Esophagus muscularis mucosa (tissue), 4 donors: ENCODE data around the gene FAM124A. TPM values are rescaled to one million over a fixed set of nuclear protein-coding genes. Genes with fewer than 3 reads are reported as not detected.

Experiments used
- DNase-seq: peaks from one replicate; pipeline ENCODE4 v3.0.0-alpha.2; 2017; ENCODE audit errors: extremely low spot score
- H3K27ac ChIP-seq, 4 donors: fragments of 200-600 bp; sonication (generic); replicated peaks in 1 of 4; 1 replicate in 3 of 4; 2 replicates in 1 of 4; pipeline ENCODE4 v1.5.1; 2016 to 2019; ENCODE audit warnings: mild to moderate bottlenecking in 1 of 4
- H3K27me3 ChIP-seq, 4 donors: fragments of 200-600 bp; sonication (generic); one replicate each; pipeline versions ENCODE4 v1.5.1 to v1.6.0; 2016 to 2019
- H3K36me3 ChIP-seq, 4 donors: fragments of 200-600 bp; sonication (generic); one replicate each; pipeline ENCODE4 v1.5.1; 2016 to 2019
- H3K4me1 ChIP-seq, 4 donors: fragments of 200-600 bp; sonication (generic); one replicate each; pipeline ENCODE4 v1.5.1; 2016 to 2019
- H3K4me3 ChIP-seq, 4 donors: fragments of 200-600 bp; sonication (generic); 1 replicate in 2 of 4; 2 replicates in 2 of 4; pipeline ENCODE4 v1.5.1; 2016 to 2019; ENCODE audit warnings: mild to moderate bottlenecking in 4 of 4, moderate library complexity in 1 of 4
- H3K9me3 ChIP-seq, 4 donors: fragments of 200-600 bp; sonication (generic); 1 replicate in 3 of 4; 2 replicates in 1 of 4; pipeline ENCODE4 v1.5.1; 2016 to 2019
- EP300 ChIP-seq: sonication (generic); formaldehyde crosslinking; IDR thresholded peaks from one replicate; pipeline ENCODE4 v1.6.1; 2017; ENCODE audit warnings: antibody characterized with exemption
- POLR2A ChIP-seq: fragments of 450-650 bp; IDR thresholded peaks from one replicate; pipeline ENCODE4 v1.6.1; 2017; ENCODE audit warnings: antibody characterized with exemption, moderate library complexity, mild to moderate bottlenecking, low read depth
- POLR2AphosphoS5 ChIP-seq, 2 donors: sonication (generic); formaldehyde crosslinking; IDR thresholded peaks; one replicate each; pipeline ENCODE4 v1.6.1; 2017; ENCODE audit warnings: antibody characterized with exemption in 2 of 2
- WGBS: methylation state at CpG from one replicate; pipeline ENCODE4 v1.1.5; 2018; 5-methylcytosine and 5-hydroxymethylcytosine counted together
- intact Hi-C: fragments of 100-400 bp; cut with DNase I; formaldehyde crosslinking; loops from one replicate; pipeline ENCODE4 v1.15.1; 2023
- total RNA-seq, 4 donors: library from RNA; depleted of rRNA; stranded (reverse); fragments of >200 nt; gene quantifications; one replicate each; pipeline versions ENCODE4 v1.1.0 to v1.2.1, GENCODE V29; 2016
- TF ChIP-seq, protein P1 (sequence below), 3 experiments: fragments of 200-600 bp in 2 of 3; fragments of 450-650 bp in 1 of 3; sonication (generic) in 2 of 3; IDR thresholded peaks; one replicate each; pipeline ENCODE4 v1.5.1; 2017 to 2019; ENCODE audit warnings: antibody characterized with exemption in 3 of 3, mild to moderate bottlenecking in 2 of 3, moderate library complexity in 1 of 3

Gene FAM124A
- total RNA-seq, 4 donors from 2014 or later: 17.0 to 30.3 (median 21.0) TPM

DNA sequence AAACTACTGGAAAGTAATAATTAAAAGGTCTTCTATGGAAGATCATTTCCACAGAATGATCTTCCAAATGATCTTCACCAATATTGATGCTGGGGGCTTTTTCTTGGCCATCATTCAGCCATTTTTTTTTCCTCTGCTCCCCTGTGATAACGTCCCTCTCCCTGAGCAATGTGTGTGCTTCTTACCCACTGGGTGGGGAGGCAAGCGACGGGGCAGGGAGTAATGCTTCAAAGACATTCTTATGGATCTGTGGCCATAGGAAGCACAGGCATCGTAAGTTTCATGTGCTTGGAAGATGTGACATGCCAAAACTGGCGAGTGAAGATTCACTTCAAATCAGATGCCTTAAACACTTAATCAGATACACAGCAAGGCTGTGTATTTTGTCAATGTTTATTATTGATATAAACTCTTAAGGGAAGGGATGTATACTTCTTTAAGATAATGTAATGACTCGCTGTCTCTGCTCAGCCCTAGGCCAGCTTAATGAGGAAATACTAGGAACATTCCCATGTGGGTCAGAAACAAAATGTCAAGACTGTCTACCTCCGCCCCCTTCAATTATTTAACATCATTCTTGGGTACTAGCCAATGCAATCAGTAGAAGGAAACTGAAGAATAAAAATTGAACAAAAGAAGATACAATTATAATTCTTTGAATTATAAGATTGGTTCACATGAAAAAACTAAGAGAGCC lies 83.2 kb downstream of the FAM124A start:
- no peak overlapping the region for H3K27ac ChIP-seq
- H3K27me3 ChIP-seq: no peaks in the 10 kb centered on the region
- no peak overlapping the region for H3K4me3 ChIP-seq
- H3K9me3 ChIP-seq: no peaks in the 10 kb centered on the region
- DNase-seq: no peak
- intact Hi-C loops: no loop called here
- 84% methylated on average over 7 of the region's 7 CpGs for WGBS
- no peaks in the 10 kb centered on the region for H3K4me1 ChIP-seq
- no peaks in the 10 kb centered on the region for H3K36me3 ChIP-seq
- TF ChIP-seq EP300 (no peak), POLR2A (no peak), POLR2AphosphoS5 (IDR thresholded peaks at IDR 0.05) (no peak)
- TF ChIP-seq, protein P1, sequence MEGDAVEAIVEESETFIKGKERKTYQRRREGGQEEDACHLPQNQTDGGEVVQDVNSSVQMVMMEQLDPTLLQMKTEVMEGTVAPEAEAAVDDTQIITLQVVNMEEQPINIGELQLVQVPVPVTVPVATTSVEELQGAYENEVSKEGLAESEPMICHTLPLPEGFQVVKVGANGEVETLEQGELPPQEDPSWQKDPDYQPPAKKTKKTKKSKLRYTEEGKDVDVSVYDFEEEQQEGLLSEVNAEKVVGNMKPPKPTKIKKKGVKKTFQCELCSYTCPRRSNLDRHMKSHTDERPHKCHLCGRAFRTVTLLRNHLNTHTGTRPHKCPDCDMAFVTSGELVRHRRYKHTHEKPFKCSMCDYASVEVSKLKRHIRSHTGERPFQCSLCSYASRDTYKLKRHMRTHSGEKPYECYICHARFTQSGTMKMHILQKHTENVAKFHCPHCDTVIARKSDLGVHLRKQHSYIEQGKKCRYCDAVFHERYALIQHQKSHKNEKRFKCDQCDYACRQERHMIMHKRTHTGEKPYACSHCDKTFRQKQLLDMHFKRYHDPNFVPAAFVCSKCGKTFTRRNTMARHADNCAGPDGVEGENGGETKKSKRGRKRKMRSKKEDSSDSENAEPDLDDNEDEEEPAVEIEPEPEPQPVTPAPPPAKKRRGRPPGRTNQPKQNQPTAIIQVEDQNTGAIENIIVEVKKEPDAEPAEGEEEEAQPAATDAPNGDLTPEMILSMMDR (IDR thresholded peaks at IDR 0.05): no peak

DNA sequence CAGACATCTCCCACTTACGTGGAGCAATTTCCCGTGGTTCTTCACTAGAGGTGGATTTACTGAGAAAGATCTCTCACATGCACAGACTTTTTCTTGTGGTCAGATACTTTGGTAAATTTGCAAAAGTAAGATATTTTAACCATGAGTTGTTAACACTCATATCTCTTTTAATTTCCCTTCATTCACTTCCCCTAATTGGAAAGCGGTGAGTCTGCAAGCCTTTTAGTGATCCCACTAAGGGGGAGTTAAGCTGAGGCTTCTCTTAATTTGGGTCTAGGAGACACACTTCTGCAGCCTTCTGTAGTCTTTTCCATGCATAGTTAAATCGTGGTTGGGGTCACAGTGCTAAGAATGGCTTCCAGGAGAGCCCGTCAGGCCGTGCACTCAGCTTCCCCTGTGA lies 86.6 kb downstream of the FAM124A start:
- no peak for DNase-seq
- Histone ChIP-seq H3K4me1 (no peaks in the 10 kb centered on the region), H3K27ac (no peak overlapping the region), H3K36me3 (no peaks in the 10 kb centered on the region), H3K9me3 (no peaks in the 10 kb centered on the region), H3K27me3 (no peaks in the 10 kb centered on the region), H3K4me3 (no peak overlapping the region)
- TF ChIP-seq POLR2A: no peak
- TF ChIP-seq EP300: no peak
- TF ChIP-seq, protein P1 (IDR thresholded peaks at IDR 0.05): no peak
- TF ChIP-seq POLR2AphosphoS5 (IDR thresholded peaks at IDR 0.05): no peak
- intact Hi-C loops: no loop called here
- 75% methylated on average over 6 of the region's 6 CpGs for WGBS

DNA sequence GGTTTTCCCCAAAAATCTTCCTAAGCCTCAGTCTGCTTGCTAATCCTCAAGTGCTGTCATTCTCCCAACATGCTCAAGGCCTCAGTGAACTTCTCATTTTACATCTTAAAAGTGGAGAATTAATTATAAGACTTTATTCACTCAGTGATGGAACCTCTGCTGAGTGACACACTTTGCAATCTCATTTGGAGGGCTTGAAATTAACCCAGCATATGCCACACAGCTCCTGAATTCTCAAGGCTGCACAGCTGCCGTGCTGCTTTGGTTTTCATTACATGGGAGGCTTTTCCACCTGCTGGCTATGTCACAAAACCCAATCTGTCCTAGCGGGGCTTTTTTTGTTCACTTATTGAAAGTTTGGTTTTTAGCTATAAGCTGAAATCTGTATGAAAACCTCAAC lies 89.0 kb downstream of the FAM124A start:
- H3K4me1 ChIP-seq: peaks cover 0 to 5% (median 0%) of the 10 kb centered on the region in 4 donors
- H3K36me3 ChIP-seq: no peaks in the 10 kb centered on the region
- H3K27me3 ChIP-seq: no peaks in the 10 kb centered on the region
- DNase-seq: no peak
- H3K27ac ChIP-seq: no peak overlapping the region
- TF ChIP-seq POLR2A (no peak), POLR2AphosphoS5 (IDR thresholded peaks at IDR 0.05) (no peak), EP300 (no peak)
- TF ChIP-seq, protein P1 (IDR thresholded peaks at IDR 0.05): no peak
- WGBS: 92% methylated on average over 2 of the region's 2 CpGs
- no peak overlapping the region for H3K4me3 ChIP-seq
- no peaks in the 10 kb centered on the region for H3K9me3 ChIP-seq
- intact Hi-C loops: no loop called here

DNA sequence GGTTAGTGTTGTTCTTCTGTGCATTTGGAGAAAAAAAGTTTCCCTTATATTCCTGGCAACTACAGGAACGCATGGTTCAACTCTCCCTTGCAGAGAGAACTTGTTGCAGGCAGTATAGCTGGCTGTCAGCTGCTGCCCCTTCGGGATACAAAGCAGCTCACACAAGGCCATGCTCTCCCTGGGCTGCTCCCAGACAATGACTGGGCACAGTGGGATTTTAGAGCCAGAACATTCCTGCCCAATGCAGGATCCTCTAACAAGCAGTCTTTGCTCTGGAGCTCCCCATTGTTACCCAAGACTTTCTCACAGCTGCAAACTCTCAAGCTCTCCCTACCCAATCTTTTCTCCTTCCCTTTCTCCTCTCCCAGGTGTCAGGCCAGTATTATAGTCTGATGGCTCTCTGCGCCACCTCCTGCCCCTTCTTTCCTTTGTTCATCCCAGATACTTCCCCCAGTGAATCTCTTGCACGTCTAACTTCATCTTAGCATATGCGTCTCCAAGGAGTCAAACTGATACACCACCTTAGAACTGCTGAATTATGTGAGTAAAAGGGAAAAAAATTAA lies 89.8 kb downstream of the FAM124A start:
- no peaks in the 10 kb centered on the region for H3K36me3 ChIP-seq
- H3K4me3 ChIP-seq: no peak overlapping the region
- intact Hi-C loops: no loop called here
- no peak overlapping the region for H3K27ac ChIP-seq
- no peak for TF ChIP-seq POLR2A
- TF ChIP-seq POLR2AphosphoS5 (IDR thresholded peaks at IDR 0.05): no peak
- 95% methylated on average over 5 of the region's 5 CpGs for WGBS
- H3K27me3 ChIP-seq: no peaks in the 10 kb centered on the region
- no peak for DNase-seq
- H3K9me3 ChIP-seq: no peaks in the 10 kb centered on the region
- peaks cover 0 to 5% (median 0%) of the 10 kb centered on the region in 4 donors for H3K4me1 ChIP-seq

DNA sequence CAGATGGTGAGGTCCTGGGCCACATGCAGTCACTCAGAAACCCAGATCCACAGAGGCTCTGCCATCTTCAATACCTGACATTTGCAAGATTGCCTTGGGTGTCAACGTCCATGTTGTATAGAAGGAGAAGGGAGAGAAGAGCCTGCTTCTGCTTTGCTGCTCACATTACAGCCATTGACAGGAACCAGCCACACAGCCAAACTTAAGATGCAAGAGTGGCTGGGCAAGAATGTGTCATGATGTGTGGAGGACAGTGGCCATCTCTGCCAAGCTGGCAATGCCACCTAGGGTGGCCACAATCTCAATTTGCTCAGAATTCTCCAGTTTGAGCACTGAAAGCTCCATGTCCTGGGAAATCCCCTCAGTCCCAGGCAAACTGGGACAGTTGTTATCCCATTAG lies 91.4 kb downstream of the FAM124A start:
- TF ChIP-seq EP300 (no peak), POLR2AphosphoS5 (IDR thresholded peaks at IDR 0.05) (no peak), POLR2A (no peak)
- TF ChIP-seq, protein P1 (IDR thresholded peaks at IDR 0.05): no peak
- Histone ChIP-seq H3K36me3 (no peaks in the 10 kb centered on the region), H3K27me3 (no peaks in the 10 kb centered on the region), H3K4me3 (no peak overlapping the region), H3K9me3 (no peaks in the 10 kb centered on the region), H3K27ac (no peak overlapping the region), H3K4me1 (peaks cover 0 to 5% (median 0%) of the 10 kb centered on the region in 4 donors)
- intact Hi-C loops: no loop called here
- no peak for DNase-seq
- 78% methylated on average over 1 of the region's 1 CpG for WGBS
